DOHH2 (cell line): ENCODE results near the gene HNRNPU.

Experiments
- H3F3A ChIP-seq: fragments of 200-600 bp; sonication (generic), shearing (Covaris generic); 2 replicates; pipeline ENCODE4 v1.6.0; 2016; ENCODE audit warnings: antibody characterized with exemption, mild to moderate bottlenecking; ENCODE audit not compliant: control insufficient read depth, insufficient read depth
- H3K27ac ChIP-seq: fragments of 200-600 bp; sonication (generic); 2 replicates; pipeline ENCODE4 v1.5.1; 2014; ENCODE audit warnings: low read depth, mild to moderate bottlenecking, low read length, moderate library complexity
- H3K27me3 ChIP-seq: fragments of 200-600 bp; sonication (generic); 2 replicates; pipeline ENCODE4 v1.6.1; 2014; ENCODE audit warnings: mild to moderate bottlenecking, low read length, mixed read lengths; ENCODE audit not compliant: control insufficient read depth
- H3K36me3 ChIP-seq: fragments of 200-600 bp; sonication (generic); 2 replicates; pipeline ENCODE4 v1.6.1; 2014; ENCODE audit warnings: mild to moderate bottlenecking, low read length, moderate library complexity, mixed read lengths; ENCODE audit not compliant: control insufficient read depth
- H3K4me1 ChIP-seq: fragments of 200-600 bp; sonication (generic); 2 replicates; pipeline ENCODE4 v1.6.1; 2014; ENCODE audit warnings: mild to moderate bottlenecking, low read length, mixed read lengths; ENCODE audit not compliant: control insufficient read depth
- H3K4me2 ChIP-seq: fragments of 200-600 bp; sonication (generic); 2 replicates; pipeline ENCODE4 v1.6.0; 2014; ENCODE audit warnings: mild to moderate bottlenecking, low read length, moderate library complexity
- H3K4me3 ChIP-seq: fragments of 200-600 bp; sonication (generic); 2 replicates; pipeline ENCODE4 v1.5.1; 2014; ENCODE audit warnings: mild to moderate bottlenecking, low read length, mixed read lengths
- H3K79me2 ChIP-seq: fragments of 200-600 bp; sonication (generic); 2 replicates; pipeline ENCODE4 v1.6.1; 2014; ENCODE audit warnings: mild to moderate bottlenecking, low read length, mixed read lengths; ENCODE audit not compliant: control insufficient read depth
- H3K9me2 ChIP-seq: fragments of 200-600 bp; sonication (generic); replicated peaks from 2 replicates; pipeline ENCODE4 v1.6.1; 2014; ENCODE audit warnings: mild to moderate bottlenecking, low read length, mixed read lengths; ENCODE audit not compliant: control insufficient read depth
- H3K9me3 ChIP-seq: fragments of 200-600 bp; sonication (generic); 2 replicates; pipeline ENCODE4 v1.6.1; 2014; ENCODE audit warnings: antibody characterized with exemption, low read length, mixed read lengths; ENCODE audit not compliant: control insufficient read depth, insufficient read depth
- H4K20me1 ChIP-seq: fragments of 200-600 bp; sonication (generic); 2 replicates; pipeline ENCODE4 v1.6.0; 2014; ENCODE audit warnings: low read depth, mild to moderate bottlenecking, antibody characterized with exemption, low read length, moderate library complexity; ENCODE audit not compliant: control insufficient read depth, insufficient read depth
- CTCF ChIP-seq: fragments of 200-600 bp; sonication (generic); IDR thresholded peaks from one replicate; pipeline ENCODE4 v1.5.1; 2014; ENCODE audit warnings: antibody characterized with exemption, mild to moderate bottlenecking, low read depth, low read length; ENCODE audit not compliant: poor library complexity, severe bottlenecking
- EZH2phosphoT487 ChIP-seq: fragments of 200-600 bp; sonication (generic); IDR thresholded peaks from 2 replicates; pipeline ENCODE4 v1.6.1; 2017; ENCODE audit warnings: borderline replicate concordance, mild to moderate bottlenecking, antibody characterized with exemption, low read length, moderate library complexity, mixed read lengths

HNRNPU gene

DNA sequence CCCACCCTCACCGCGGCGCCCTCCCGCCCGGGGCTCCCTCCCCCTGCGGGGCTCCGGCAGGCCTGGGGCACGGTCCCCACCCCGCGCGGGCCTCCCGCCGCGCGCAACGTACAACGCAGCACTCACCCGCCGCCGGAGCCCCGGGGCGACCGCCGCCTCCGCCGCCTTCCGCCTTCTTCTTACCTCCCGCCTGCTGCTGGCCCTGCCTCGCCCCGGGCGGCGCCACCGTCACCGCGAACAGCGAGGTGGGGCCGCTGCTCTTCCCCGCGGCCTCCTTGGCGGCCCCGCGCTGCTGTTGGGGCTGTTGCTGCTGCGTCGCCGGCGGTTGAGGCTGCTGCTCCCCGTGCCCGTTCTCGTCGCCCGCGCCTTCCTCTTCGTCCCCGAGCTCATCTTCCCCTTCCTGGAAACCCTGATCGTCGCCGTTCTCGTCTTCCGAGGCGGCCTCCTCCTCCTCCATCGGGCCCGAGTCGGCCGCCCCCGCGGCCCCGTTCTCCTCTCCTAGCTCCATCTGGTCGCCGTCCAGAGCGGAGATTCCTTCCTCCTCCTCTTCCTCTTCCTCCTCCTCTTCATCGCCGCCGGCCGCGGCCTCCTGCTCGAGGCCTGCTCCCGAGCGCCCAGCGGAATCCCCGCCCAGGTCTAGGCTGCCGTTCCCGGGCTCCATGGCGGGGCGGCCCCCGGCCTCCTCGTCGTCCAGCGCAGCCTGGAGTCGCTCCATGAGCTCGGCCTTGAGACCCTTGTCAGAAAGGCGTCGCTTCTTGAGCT, 671 bp downstream of the HNRNPU start:
- Histone ChIP-seq H4K20me1 (peaks cover 41% of the 10 kb centered on the region), H3K9me2 (no peaks in the 10 kb centered on the region), H3K79me2 (peaks cover 71% of the 10 kb centered on the region), H3K27ac (peak overlapping the region; percentile 85), H3K4me2 (peak overlapping the region; percentile 53), H3F3A (peaks cover 40% of the 10 kb centered on the region), H3K36me3 (peaks cover 54% of the 10 kb centered on the region), H3K27me3 (peaks cover 4% of the 10 kb centered on the region; the same call in 1 of the 2 replicates), H3K4me1 (peaks cover 51% of the 10 kb centered on the region), H3K4me3 (peak overlapping the region; percentile 99), H3K9me3 (no peaks in the 10 kb centered on the region)
- no peak for TF ChIP-seq EZH2phosphoT487
- TF ChIP-seq CTCF: no peak

DNA sequence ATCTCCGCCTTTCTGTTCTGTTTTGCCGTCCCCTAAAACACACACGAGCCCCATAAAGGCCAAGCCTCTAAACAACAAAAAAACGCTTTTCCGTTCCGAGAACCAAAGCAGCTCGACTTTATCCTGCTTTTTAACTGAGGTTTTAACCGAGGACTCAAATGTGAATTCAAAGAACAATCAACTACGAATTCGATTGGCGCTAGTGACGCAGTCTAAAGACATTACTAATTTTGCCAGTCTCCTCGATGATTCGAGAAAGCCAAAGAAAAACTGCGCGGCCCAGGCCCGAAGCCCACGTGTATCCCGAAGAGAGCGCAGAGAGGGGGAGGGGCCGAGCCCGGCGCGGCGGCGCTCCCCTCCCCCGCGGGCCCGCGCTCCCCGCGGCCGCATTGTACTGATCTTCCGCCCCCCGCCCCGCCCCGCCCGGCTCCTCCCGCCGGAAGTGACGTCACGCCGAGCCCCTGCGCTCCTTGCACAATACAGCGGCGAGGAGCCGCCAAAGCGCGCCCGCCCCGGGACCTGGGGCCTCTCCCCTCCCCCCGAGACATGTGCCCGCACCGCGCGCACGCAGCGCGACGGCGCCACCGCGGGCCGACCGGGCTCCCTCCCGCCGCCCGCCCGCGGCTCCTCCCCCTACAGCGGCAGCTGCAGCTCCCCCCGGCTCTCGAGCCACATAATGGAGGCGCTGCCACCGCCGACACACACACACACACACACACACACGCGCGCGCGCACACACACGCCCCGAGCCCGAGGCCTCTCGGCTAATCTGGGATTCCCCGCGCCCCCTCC, 1.4 kb downstream of the HNRNPU start:
- Histone ChIP-seq H3K36me3 (peaks cover 62% of the 10 kb centered on the region), H3K4me1 (peaks cover 51% of the 10 kb centered on the region), H3K9me2 (no peaks in the 10 kb centered on the region), H3F3A (peaks cover 48% of the 10 kb centered on the region), H3K27me3 (peaks cover 4% of the 10 kb centered on the region; the same call in 1 of the 2 replicates), H3K4me3 (peak overlapping the region; percentile 99), H3K4me2 (peak overlapping the region; percentile 80), H3K79me2 (peaks cover 79% of the 10 kb centered on the region), H3K9me3 (no peaks in the 10 kb centered on the region), H3K27ac (peak overlapping the region; percentile 85), H4K20me1 (peaks cover 43% of the 10 kb centered on the region)
- TF ChIP-seq EZH2phosphoT487 (no peak), CTCF (no peak)

- Histone ChIP-seq H3K4me1 (peaks cover 51% of the 10 kb centered on the region), H4K20me1 (peaks cover 48% of the 10 kb centered on the region), H3K36me3 (peaks cover 68% of the 10 kb centered on the region), H3K4me3 (peak overlapping the region; percentile 99), H3K9me2 (no peaks in the 10 kb centered on the region), H3K79me2 (peaks cover 85% of the 10 kb centered on the region), H3K4me2 (peak overlapping the region; percentile 80), H3K27me3 (peaks cover 4% of the 10 kb centered on the region; the same call in 1 of the 2 replicates), H3F3A (peaks cover 54% of the 10 kb centered on the region), H3K9me3 (no peaks in the 10 kb centered on the region), H3K27ac (peak overlapping the region; percentile 85)
- TF ChIP-seq CTCF (no peak), EZH2phosphoT487 (no peak)
Observed at GRCh38 chr1:244862354-244862698, 2.0 kb downstream of the HNRNPU start.
